Smooth muscle cell (in vitro differentiated cells): ENCODE results near the gene LONRF2. TPM values are rescaled to one million over a fixed set of nuclear protein-coding genes. Genes with fewer than 3 reads are reported as not detected.

Experiments used
- DNase-seq: peaks from one replicate; lab custom pipeline; 2025; ENCODE audit not compliant: unreplicated experiment; lab: John Stamatoyannopoulos, UW
- H2AFZ ChIP-seq: fragments of 200-600 bp; sonication (generic); 2 replicates; pipeline ENCODE4 v1.6.0; 2016; ENCODE audit warnings: antibody characterized with exemption, low read depth, mild to moderate bottlenecking
- H3F3A ChIP-seq: fragments of 200-600 bp; sonication (generic); 2 replicates; pipeline ENCODE4 v1.6.0; 2017; ENCODE audit warnings: antibody characterized with exemption, low read depth
- H3K27ac ChIP-seq: fragments of 200-600 bp; sonication (generic); 2 replicates; pipeline ENCODE4 v1.5.1; 2016; ENCODE audit warnings: low read depth, mild to moderate bottlenecking
- H3K27me3 ChIP-seq: fragments of 200-600 bp; sonication (generic); 2 replicates; pipeline ENCODE4 v1.6.1; 2016; ENCODE audit warnings: low read depth, mild to moderate bottlenecking
- H3K36me3 ChIP-seq: fragments of 200-600 bp; sonication (generic); 2 replicates; pipeline ENCODE4 v1.5.1; 2016; ENCODE audit warnings: low read depth
- H3K4me1 ChIP-seq: fragments of 200-600 bp; sonication (generic); 2 replicates; pipeline ENCODE4 v1.5.1; 2016; ENCODE audit warnings: low read depth
- H3K4me2 ChIP-seq: fragments of 200-600 bp; sonication (generic); 2 replicates; pipeline ENCODE4 v1.6.0; 2016; ENCODE audit warnings: mild to moderate bottlenecking
- H3K4me3 ChIP-seq: fragments of 200-600 bp; sonication (generic); 2 replicates; pipeline ENCODE4 v1.5.1; 2016; ENCODE audit warnings: mild to moderate bottlenecking
- H3K79me2 ChIP-seq: fragments of 200-600 bp; sonication (generic); 2 replicates; pipeline ENCODE4 v1.6.0; 2016; ENCODE audit warnings: low read depth, mild to moderate bottlenecking
- H3K9ac ChIP-seq: fragments of 200-600 bp; sonication (generic); 2 replicates; pipeline ENCODE4 v1.6.0; 2016; ENCODE audit warnings: low read depth
- H3K9me3 ChIP-seq: fragments of 200-600 bp; sonication (generic); replicated peaks from 2 replicates; pipeline ENCODE4 v1.5.1; 2016; ENCODE audit warnings: low read depth
- H4K20me1 ChIP-seq: fragments of 200-600 bp; sonication (generic); 2 replicates; pipeline ENCODE4 v1.6.0; 2016; ENCODE audit warnings: low read depth
- CTCF ChIP-seq: fragments of 200-600 bp; sonication (generic); IDR thresholded peaks from 2 replicates; pipeline ENCODE4 v1.5.1; 2017; ENCODE audit warnings: borderline replicate concordance, mild to moderate bottlenecking, antibody characterized with exemption; ENCODE audit not compliant: insufficient read depth, poor library complexity, severe bottlenecking
- WGBS: methylation state at CpG from one replicate; pipeline ENCODE4 v1.1.7; 2016; ENCODE audit warnings: low lambda C conversion rate; 5-methylcytosine and 5-hydroxymethylcytosine counted together
- polyA plus RNA-seq: library from polyadenylated mRNA; unstranded; fragments of >200 nt; fragmentation: Nextera tagmentation; extraction: Ambion mirVana; gene quantifications from 2 replicates; pipeline ENCODE4 v1.2.1, GENCODE V29; 2016
- total RNA-seq: library from RNA; depleted of rRNA; stranded (reverse); fragments of >200 nt; gene quantifications from 2 replicates; pipeline ENCODE4 v1.2.3, GENCODE V29; 2014

Gene LONRF2
- total and polyA plus RNA-seq, 2 experiments from 2014 or later: 0.06 to 1.4 TPM

GRCh38 chr2:100278501-100278900 is 43.8 kb downstream of the LONRF2 start:
- H3F3A ChIP-seq: no peaks in the 10 kb centered on the region
- H3K4me2 ChIP-seq: no peak overlapping the region
- no peaks in the 10 kb centered on the region for H3K9me3 ChIP-seq
- no peak overlapping the region for H3K27ac ChIP-seq
- 86% methylated on average over 12 of the region's 12 CpGs for WGBS
- DNase-seq: no peak
- H3K4me3 ChIP-seq: no peak overlapping the region
- H4K20me1 ChIP-seq: no peaks in the 10 kb centered on the region
- H2AFZ ChIP-seq: no peak overlapping the region
- H3K9ac ChIP-seq: no peak overlapping the region
- no peaks in the 10 kb centered on the region for H3K36me3 ChIP-seq
- peaks cover 9% of the 10 kb centered on the region for H3K4me1 ChIP-seq
- no peak for TF ChIP-seq CTCF
- H3K27me3 ChIP-seq: no peaks in the 10 kb centered on the region
- H3K79me2 ChIP-seq: no peaks in the 10 kb centered on the region

GRCh38 chr2:100277540-100278207 is 44.6 kb downstream of the LONRF2 start:
- no peak overlapping the region for H3K9ac ChIP-seq
- no peaks in the 10 kb centered on the region for H3K79me2 ChIP-seq
- no peaks in the 10 kb centered on the region for H3K9me3 ChIP-seq
- no peak overlapping the region for H3K27ac ChIP-seq
- 95% methylated on average over 12 of the region's 12 CpGs for WGBS
- peaks cover 9% of the 10 kb centered on the region for H3K4me1 ChIP-seq
- no peak for DNase-seq
- no peaks in the 10 kb centered on the region for H3K36me3 ChIP-seq
- H3K4me2 ChIP-seq: no peak overlapping the region
- no peaks in the 10 kb centered on the region for H4K20me1 ChIP-seq
- no peak for TF ChIP-seq CTCF
- H2AFZ ChIP-seq: no peak overlapping the region
- H3K4me3 ChIP-seq: no peak overlapping the region
- no peaks in the 10 kb centered on the region for H3K27me3 ChIP-seq
- H3F3A ChIP-seq: no peaks in the 10 kb centered on the region

GRCh38 chr2:100276716-100277115 is 45.6 kb downstream of the LONRF2 start:
- Histone ChIP-seq H3F3A (no peaks in the 10 kb centered on the region), H3K4me1 (peaks cover 5% of the 10 kb centered on the region), H3K36me3 (no peaks in the 10 kb centered on the region), H2AFZ (no peak overlapping the region), H3K9ac (no peak overlapping the region), H3K27ac (no peak overlapping the region), H4K20me1 (no peaks in the 10 kb centered on the region), H3K4me2 (no peak overlapping the region), H3K9me3 (no peaks in the 10 kb centered on the region), H3K4me3 (no peak overlapping the region), H3K27me3 (no peaks in the 10 kb centered on the region), H3K79me2 (no peaks in the 10 kb centered on the region)
- WGBS: 88% methylated on average over 4 of the region's 4 CpGs
- no peak for TF ChIP-seq CTCF
- no peak for DNase-seq

- no peak overlapping the region for H3K9ac ChIP-seq
- TF ChIP-seq CTCF: no peak
Observed at GRCh38 chr2:100275200-100275589, 47.1 kb downstream of the LONRF2 start.

More at GRCh38 chr2:100275200-100275589, 47.1 kb downstream of the LONRF2 start:
- no peaks in the 10 kb centered on the region for H3K27me3 ChIP-seq
- no peak overlapping the region for H3K4me2 ChIP-seq
- H2AFZ ChIP-seq: no peak overlapping the region
- H3K36me3 ChIP-seq: no peaks in the 10 kb centered on the region
- no peaks in the 10 kb centered on the region for H3K4me1 ChIP-seq
- no peaks in the 10 kb centered on the region for H3F3A ChIP-seq
- H3K4me3 ChIP-seq: no peak overlapping the region
- no peaks in the 10 kb centered on the region for H3K79me2 ChIP-seq
- no peaks in the 10 kb centered on the region for H4K20me1 ChIP-seq
- no peak for DNase-seq
- H3K27ac ChIP-seq: no peak overlapping the region
- no peaks in the 10 kb centered on the region for H3K9me3 ChIP-seq
- 74% methylated on average over 10 of the region's 10 CpGs for WGBS
